ENCODE data around the gene TMEM52. TPM values are rescaled to one million over a fixed set of nuclear protein-coding genes. Genes with fewer than 3 reads are reported as not detected.

The TMEM52 gene
- total and polyA plus RNA-seq, 9 of the 15 experiments (the other 6 are each of a cell fraction or from before 2014, with no cell fraction given), result 0.37 to 22.5 (median 6.8) TPM

DNA sequence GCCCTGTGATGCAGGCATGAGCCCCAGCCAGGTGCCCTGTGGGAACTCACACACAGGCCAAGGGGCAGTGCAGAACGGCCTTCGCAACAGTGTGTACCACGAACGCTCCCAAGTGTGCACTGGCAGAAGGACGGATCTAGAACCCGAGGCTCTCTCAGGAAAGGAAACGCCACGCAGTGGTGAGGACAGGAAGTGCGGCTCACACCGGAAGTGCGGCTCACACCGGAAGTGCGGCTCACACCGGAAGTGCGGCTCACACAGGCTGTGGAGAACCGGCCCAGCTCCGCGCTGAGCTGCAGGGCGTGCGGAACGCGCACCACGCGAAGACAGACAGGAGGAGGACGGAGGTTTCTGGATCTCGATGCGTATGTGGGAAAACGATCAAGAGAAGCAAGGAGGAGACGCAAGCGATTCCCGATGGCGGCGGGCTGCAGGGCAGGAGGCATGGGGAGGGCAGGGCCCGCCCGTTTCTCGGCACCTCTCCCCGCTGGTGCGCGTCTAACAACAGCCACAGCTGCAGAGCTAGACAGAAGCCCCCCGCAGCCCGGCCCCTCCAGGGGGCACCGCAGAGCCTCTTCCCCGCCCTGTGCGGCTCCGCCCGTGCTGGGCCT lies 35.9 kb upstream of the TMEM52 start:
- no peak overlapping the region for H3K27ac ChIP-seq (ENCODE audit: extremely low read depth, low read depth, low read length)
- H3K9me1 ChIP-seq (ENCODE audit: control insufficient read depth, insufficient read depth, low read length), result no peaks in the 10 kb centered on the region
- peak overlapping the region; percentile 82 for H2AFZ ChIP-seq (ENCODE audit: low read depth, low read length)
- peak overlapping the region; percentile 33; the same call in 1 of the 2 replicates for H3K4me2 ChIP-seq (ENCODE audit: insufficient read depth, low read length)
- CTCF ChIA-PET (ENCODE audit: low intra/inter-chr PET ratio), result no interaction called here
- no peaks in the 10 kb centered on the region for H3K9me3 ChIP-seq (replicated peaks; ENCODE audit: control insufficient read depth, insufficient read depth, low read depth, low read length)
- in situ Hi-C loops (cut with MboI) (no loop called here), intact Hi-C loops (cut with micrococcal nuclease) (no loop called here)
- POLR2A ChIA-PET, result interaction anchor here (0.5 to 0.6 kb wide), 2 partner anchors 48 to 59 kb away, joined by 3 read pairs; no protein-coding TSS in a partner anchor
- WGBS (ENCODE audit: insufficient coverage, low coverage, missing lambda C conversion rate), result 57% methylated on average over 40 of the region's 46 CpGs
- peaks cover 47 to 74% of the 10 kb centered on the region in 2 experiments for H3K27me3 ChIP-seq (ENCODE audit: control insufficient read depth in 2 of 2, insufficient read depth in 2 of 2, low read length in 2 of 2)
- ATAC-seq (peak; percentile 81), DNase-seq (ENCODE audit: extremely low read depth in 1 of 4, low spot score in 3 of 4) (peak; percentile 44 to 64 (median 54)), FAIRE-seq (peak; percentile 63)
- no TSS peak for BruUV-seq (replicated peaks)
- no peak overlapping the region for H3K4me3 ChIP-seq
- 0 out of 2 replicates have a peak, but pooled peaks cover 5% of the 10 kb centered on the region for H4K20me1 ChIP-seq (replicated peaks; ENCODE audit: control insufficient read depth, insufficient read depth, low read length)
- no peak overlapping the region for H3K9ac ChIP-seq (ENCODE audit: insufficient read depth in 1 of 2, low read depth in 2 of 2, low read length in 2 of 2)
- H3K79me2 ChIP-seq (ENCODE audit: control insufficient read depth, insufficient read depth, low read length), result no peaks in the 10 kb centered on the region
- peaks cover 0 to 27% of the 10 kb centered on the region in 2 experiments; a peak in 2 of 5 replicates for H3K4me1 ChIP-seq (replicated peaks in 1 of 2; ENCODE audit: control insufficient read depth in 2 of 2, insufficient read depth in 2 of 2, low read length in 2 of 2)
- H3K36me3 ChIP-seq (ENCODE audit: control insufficient read depth, insufficient read depth, low read length), result no peaks in the 10 kb centered on the region
- TF ChIP-seq ZNF354B (CRISPR knock-in tag; IDR thresholded peaks at IDR 0.05) (no peak), TRIM25 (IDR thresholded peaks at IDR 0.05; ENCODE audit: borderline replicate concordance) (no peak), CTCF (IDR thresholded peaks at IDR 0.05 in 2 of 3, conservative IDR thresholded peaks at IDR 0.05 in 1 of 3; ENCODE audit: insufficient read depth in 2 of 3, low read depth in 1 of 3, low read length in 3 of 3) (peak; percentile 36 to 66 (median 53)), CBX3 (IDR thresholded peaks at IDR 0.05; ENCODE audit: borderline replicate concordance in 1 of 2, low read length in 2 of 2) (peak in 1 of 2 experiments; percentile 68; a peak in 1 of 3 replicates), ETV5 (CRISPR knock-in tag; IDR thresholded peaks at IDR 0.05; ENCODE audit: low read depth) (0 out of 2 replicates have a peak, but pooled peaks have one; percentile 55), TRIM24 (IDR thresholded peaks at IDR 0.05) (0 out of 4 replicates have a peak, but pooled peaks of 1 of the 2 experiments have one; percentile 26), FOXK1 (CRISPR knock-in tag; IDR thresholded peaks at IDR 0.05; ENCODE audit: borderline replicate concordance) (no peak), ETV1 (tag; conservative IDR thresholded peaks at IDR 0.05; ENCODE audit: low read depth) (peak; percentile 94), MLLT1 (IDR thresholded peaks at IDR 0.05) (peak in 1 of 2 experiments; percentile 73; a peak in 2 of 4 replicates), L3MBTL2 (IDR thresholded peaks at IDR 0.05) (peak; percentile 45; the same call in 1 of the 2 replicates)

Measured in K562 (cell line).